ENCODE measurements around the gene TSHZ2. TPM values are rescaled to one million over a fixed set of nuclear protein-coding genes. Genes with fewer than 3 reads are reported as not detected.

TSHZ2 gene
- total and polyA plus RNA-seq, 9 of the 15 experiments (the other 6 are each of a cell fraction or from before 2014, with no cell fraction given): 0.03 to 0.20 (median 0.05) TPM; not detected in 4

- no peak for ATAC-seq
- Histone ChIP-seq H3K36me3 (ENCODE audit: control insufficient read depth, insufficient read depth, low read length) (no peaks in the 10 kb centered on the region), H3K4me2 (ENCODE audit: insufficient read depth, low read length) (no peak overlapping the region), H3K9me1 (ENCODE audit: control insufficient read depth, insufficient read depth, low read length) (no peaks in the 10 kb centered on the region), H3K9me3 (replicated peaks; ENCODE audit: control insufficient read depth, insufficient read depth, low read depth, low read length) (no peaks in the 10 kb centered on the region), H3K27me3 (ENCODE audit: control insufficient read depth in 2 of 2, insufficient read depth in 2 of 2, low read length in 2 of 2) (peaks cover 9 to 11% of the 10 kb centered on the region in 2 experiments), H3K27ac (ENCODE audit: extremely low read depth, low read depth, low read length) (no peak overlapping the region), H3K4me1 (replicated peaks in 1 of 2; ENCODE audit: control insufficient read depth in 2 of 2, insufficient read depth in 2 of 2, low read length in 2 of 2) (no peaks in the 10 kb centered on the region), H2AFZ (ENCODE audit: low read depth, low read length) (no peak overlapping the region), H3K79me2 (ENCODE audit: control insufficient read depth, insufficient read depth, low read length) (no peaks in the 10 kb centered on the region), H4K20me1 (replicated peaks; ENCODE audit: control insufficient read depth, insufficient read depth, low read length) (no peaks in the 10 kb centered on the region), H3K4me3 (no peak overlapping the region), H3K9ac (ENCODE audit: insufficient read depth in 1 of 2, low read depth in 2 of 2, low read length in 2 of 2) (no peak overlapping the region)
- WGBS (ENCODE audit: insufficient coverage, low coverage, missing lambda C conversion rate): 3% methylated on average over 3 of the region's 3 CpGs
- FAIRE-seq: no peak
- CTCF ChIA-PET (ENCODE audit: low intra/inter-chr PET ratio): no interaction called here
- POLR2A ChIA-PET: interaction anchor here (0.6 kb wide), 1 partner anchor 1379 kb away, joined by 3 read pairs; no protein-coding TSS in a partner anchor
- in situ Hi-C loops (cut with MboI): no loop called here
- no peak for TF ChIP-seq BHLHE40 (IDR thresholded peaks at IDR 0.05; ENCODE audit: low read length)
- TF ChIP-seq POLR3A (IDR thresholded peaks at IDR 0.05; ENCODE audit: borderline replicate concordance, extremely low read depth, insufficient read depth, insufficient read length): no peak
- TF ChIP-seq ZNF274 (IDR thresholded peaks at IDR 0.05; ENCODE audit: borderline replicate concordance, low read depth, low read length): no peak
- TF ChIP-seq HES1 (IDR thresholded peaks at IDR 0.05; ENCODE audit: low read depth): no peak
- no peak for TF ChIP-seq SIN3B (IDR thresholded peaks at IDR 0.05; ENCODE audit: low read depth)
- no peak for TF ChIP-seq BRF1 (IDR thresholded peaks at IDR 0.05; ENCODE audit: borderline replicate concordance, extremely low read depth, insufficient read length)
- TF ChIP-seq CC2D1A (IDR thresholded peaks at IDR 0.05): no peak
- no peak for DNase-seq (ENCODE audit: extremely low read depth in 1 of 4, low spot score in 3 of 4)
- no TSS peak for BruUV-seq (replicated peaks)
- intact Hi-C loops (cut with micrococcal nuclease): no loop called here
These were observed 104.5 kb downstream of the TSHZ2 start for GRCh38 chr20:53076668-53077067.
